GM03348 (cell line): ENCODE measurements around the gene ERC2.

Source experiments
- DNase-seq: peaks from one replicate; pipeline ENCODE4 v3.0.0; 2012; ENCODE audit warnings: low spot score

ERC2 gene

GRCh38 chr3:56366641-56367162 is 101.6 kb downstream of the ERC2 start:
- DNase-seq = no peak

DNA sequence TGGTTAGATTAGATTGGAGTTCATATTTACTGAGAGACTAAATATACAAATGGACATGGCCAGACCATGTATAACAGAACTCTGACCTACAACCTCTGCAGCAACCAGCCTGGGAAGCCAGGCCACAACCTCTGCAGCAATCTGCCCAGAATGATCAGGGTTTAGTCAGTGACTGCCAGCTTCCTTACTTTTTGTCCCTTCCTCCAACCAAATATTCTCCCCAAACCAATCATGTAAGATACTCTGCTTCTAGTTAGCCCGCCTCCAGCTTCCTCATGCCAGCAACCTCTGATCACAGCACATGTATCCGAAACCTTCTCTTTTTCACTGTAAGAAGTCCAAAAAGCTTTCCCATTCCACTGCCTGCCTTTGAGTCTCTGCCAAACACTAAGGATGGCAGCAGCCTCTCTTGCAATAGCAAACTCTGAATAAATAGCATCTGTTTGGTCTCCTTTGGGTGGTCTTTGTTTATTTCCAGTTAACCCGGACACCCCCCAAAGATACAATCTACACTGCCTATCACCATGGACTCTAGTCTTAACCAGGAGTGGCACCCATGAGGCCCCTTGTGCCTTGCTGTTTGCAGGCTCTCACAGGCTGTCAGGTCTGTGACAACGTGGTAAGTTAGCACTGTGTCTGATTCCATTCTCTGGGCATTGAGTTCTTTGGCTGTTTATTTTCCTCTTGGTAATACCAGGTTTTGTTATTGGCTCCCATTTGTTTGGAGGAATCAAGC is 102.2 kb downstream of the ERC2 start:
- no peak for DNase-seq

DNA sequence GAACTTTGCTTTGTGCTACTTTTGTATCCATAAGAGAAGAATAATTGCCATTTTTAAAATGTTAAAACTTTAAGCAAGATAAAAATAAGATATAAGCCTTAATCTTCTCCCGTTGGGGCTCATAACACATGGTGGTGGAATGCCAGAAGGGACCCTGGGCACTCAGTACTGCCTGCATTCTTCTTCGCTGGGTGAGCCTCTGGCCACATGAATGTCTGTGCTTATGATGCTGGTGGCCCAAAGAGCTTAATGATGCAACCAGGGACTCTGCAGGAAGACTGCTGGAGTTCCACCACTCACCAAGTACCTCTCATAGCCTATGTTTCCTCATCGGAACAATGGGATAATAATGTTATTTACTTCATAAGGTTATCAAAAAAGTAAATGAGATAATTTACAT is 103.6 kb downstream of the ERC2 start:
- no peak for DNase-seq

- DNase-seq = no peak
Observed at GRCh38 chr3:56363720-56364119, 104.5 kb downstream of the ERC2 start.

- no peak for DNase-seq
Observed at GRCh38 chr3:56361731-56362130, 106.5 kb downstream of the ERC2 start.

- DNase-seq = no peak
Observed at GRCh38 chr3:56357266-56357665, 111.0 kb downstream of the ERC2 start.

DNA sequence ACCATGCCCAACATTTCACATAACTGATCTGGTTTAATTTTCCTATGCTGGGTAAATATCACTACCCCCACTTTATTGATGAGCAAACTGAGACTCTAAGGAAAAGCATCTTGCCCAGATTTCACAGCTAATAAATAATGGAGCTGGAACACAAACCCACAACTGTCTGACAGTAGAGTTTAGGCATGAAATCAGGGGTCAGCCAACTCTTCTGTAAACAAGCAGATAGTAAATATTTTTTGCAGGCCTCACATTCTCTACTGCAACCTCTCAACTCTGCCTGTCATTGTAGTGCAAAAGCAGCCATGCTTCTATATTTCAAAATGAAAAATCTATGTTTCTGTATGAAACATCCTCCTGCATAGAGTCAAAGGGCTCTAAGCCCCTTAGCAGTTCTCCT is 111.5 kb downstream of the ERC2 start:
- no peak for DNase-seq

- DNase-seq = no peak
Observed at GRCh38 chr3:56355570-56356185, 112.6 kb downstream of the ERC2 start.

DNA sequence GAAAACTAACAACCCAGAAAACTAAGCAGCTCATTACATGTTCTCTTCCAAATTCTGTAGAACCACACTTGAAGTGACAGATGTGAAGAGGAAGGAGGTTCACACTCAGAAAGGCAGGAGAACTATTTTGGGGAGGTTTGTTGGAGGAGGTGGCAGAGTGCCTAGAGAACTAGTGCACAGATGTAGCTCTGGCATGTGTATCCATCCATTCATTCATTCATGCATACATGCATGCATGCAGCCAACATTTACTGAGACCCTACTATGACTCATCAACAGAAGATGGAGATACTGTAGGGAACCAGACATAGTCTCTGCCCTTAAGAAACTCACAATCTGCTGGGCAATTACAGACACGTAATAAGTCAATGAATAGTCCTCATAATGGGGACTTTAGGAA is 116.7 kb downstream of the ERC2 start:
- DNase-seq = no peak

- DNase-seq = no peak
Observed at GRCh38 chr3:56347219-56347871, 120.9 kb downstream of the ERC2 start.

GRCh38 chr3:56342475-56342874 is 125.8 kb downstream of the ERC2 start:
- no peak for DNase-seq

DNA sequence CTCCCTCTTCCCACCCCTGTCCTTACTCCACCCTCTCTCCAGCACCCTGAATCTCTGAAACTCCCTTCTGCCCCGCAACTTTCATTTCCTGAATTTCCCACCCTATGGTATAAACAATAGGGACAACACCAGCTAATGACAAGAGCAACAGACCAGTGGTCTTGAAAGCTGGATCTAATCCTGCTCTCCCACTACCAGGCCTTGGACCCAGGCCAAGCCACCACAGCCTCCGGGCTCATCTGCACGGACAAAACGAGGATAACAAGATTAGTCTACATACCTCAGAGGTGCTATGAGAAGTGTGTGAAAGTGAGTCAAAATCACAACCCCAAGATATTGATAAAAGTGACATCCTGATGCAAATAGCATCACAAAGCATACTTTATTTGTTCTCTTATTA is 128.6 kb downstream of the ERC2 start:
- no peak for DNase-seq

DNA sequence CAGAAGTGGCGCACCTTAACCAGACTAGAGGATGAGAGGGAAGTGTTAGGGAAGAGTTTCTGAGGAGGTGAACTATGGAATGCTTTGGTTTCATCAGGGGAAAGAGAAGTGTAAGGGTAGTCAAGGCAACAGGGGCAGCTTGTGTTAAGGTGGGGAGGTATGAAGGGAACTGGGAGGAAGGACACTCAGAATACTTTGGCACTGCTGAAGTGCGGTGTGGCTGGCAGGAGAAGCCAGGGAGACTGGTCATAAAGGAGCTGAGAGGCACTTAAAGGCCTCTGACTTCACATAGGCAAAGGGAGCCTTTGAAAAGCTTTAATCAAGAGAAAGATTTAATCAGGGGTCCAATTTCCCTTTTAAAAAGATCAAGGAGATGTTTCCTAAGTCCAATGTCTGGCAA is 129.0 kb downstream of the ERC2 start:
- no peak for DNase-seq

GRCh38 chr3:56336023-56336422 is 132.2 kb downstream of the ERC2 start:
- DNase-seq = no peak

- no peak for DNase-seq
Observed at GRCh38 chr3:56324473-56324872, 143.8 kb downstream of the ERC2 start.

DNA sequence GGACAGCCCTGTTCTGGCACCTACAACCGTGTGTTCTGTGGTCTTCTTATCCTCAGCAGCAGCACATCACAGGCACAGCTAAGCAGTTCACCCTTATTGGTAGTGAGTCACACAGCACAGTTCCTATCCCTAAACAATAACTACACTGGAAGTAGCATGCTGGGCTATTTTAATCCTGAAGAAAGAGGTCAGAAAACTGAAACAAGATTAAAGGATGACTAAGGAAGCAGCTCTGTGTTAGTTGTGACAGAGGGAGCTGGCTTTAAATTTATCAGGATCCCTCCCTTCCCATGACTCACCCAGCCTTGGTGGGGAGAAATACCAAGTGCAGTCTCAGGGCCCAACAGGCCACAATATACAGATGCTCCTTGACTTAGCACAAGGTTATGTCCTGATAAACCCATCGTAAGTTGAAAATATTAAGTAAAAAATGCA is 144.3 kb downstream of the ERC2 start:
- peak; percentile 66 for DNase-seq

- no peak for DNase-seq
Observed at GRCh38 chr3:56322862-56323261, 145.4 kb downstream of the ERC2 start.

- DNase-seq = no peak
Observed at GRCh38 chr3:56321892-56322291, 146.4 kb downstream of the ERC2 start.

DNA sequence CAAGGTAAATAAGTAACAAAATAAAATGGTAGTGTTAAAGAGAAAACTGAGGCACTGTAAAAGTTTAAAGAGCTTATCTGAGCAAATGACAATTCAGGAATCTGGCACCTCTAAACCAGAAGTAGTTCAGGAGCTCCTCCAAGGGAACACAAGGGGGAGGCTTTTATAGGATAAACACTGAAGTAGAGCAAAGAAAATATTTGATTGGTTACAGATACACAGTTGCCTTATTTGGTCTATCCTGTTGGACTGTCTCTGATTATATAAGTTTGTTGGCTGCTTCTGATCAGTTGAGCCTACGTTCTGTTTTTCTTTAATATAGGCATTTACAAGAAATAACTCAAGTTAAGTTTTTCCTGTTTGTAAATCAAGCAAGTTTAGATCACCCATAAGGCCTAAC is 146.9 kb downstream of the ERC2 start:
- DNase-seq = no peak

DNA sequence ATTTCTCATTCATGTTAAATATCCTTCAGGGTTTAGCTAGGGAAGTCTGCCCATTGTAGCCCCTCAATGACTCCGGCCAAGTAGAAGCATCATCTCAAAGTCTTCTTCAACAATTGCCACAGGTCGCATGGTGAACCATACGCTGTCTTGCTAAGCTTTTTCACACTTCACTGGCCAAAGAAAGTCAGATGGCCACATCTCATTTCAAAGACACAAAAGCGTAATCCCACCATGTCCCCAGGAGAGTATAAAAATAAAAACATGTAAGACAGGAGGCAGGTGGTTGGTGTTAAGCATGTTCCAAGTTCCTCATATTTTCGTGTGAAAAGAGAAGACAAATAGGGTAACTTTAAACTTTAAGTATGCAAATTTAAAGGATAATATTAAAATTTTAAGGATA is 147.4 kb downstream of the ERC2 start:
- DNase-seq = no peak

DNA sequence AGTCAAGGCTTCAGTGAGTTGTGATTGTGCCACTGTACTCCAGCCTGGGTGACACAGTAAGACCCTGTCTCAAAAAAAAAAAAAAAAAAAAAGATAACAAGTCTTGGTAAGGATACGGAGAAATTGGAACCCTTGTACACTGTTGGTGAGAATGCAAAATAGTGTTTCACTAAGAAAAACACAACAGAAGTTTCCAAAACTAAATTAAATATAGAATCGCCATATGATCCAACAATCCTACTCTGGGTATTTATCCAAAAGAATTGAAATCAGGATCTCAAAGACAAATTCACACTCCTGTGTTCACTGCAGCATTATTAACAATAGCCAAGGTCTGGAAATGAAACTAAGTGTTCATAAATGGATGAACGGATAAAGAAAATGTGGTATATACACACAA is 149.4 kb downstream of the ERC2 start:
- no peak for DNase-seq

DNA sequence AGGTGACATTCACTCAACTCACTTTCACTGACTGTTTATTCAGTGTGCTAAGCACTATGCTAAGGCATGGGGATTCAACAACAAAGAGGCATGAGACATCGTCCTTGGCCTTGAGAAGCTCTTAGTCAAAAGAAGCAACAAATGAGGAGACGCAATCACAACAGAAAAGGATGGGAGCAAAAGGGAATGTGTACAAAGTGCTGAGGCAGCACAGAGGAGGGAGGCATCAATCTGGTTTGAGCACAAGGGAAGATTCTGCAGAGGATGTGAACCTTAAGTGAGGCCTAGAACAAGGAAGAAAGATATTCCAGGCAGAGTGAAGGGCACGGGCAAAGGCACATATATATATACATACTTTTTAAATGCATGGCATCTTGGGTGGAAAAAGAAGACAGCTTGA is 151.3 kb downstream of the ERC2 start:
- DNase-seq = no peak

GRCh38 chr3:56314842-56315241 is 153.4 kb downstream of the ERC2 start:
- DNase-seq = peak; percentile 47
